ENCODE results near the gene SELENOO.

The SELENOO gene

DNA sequence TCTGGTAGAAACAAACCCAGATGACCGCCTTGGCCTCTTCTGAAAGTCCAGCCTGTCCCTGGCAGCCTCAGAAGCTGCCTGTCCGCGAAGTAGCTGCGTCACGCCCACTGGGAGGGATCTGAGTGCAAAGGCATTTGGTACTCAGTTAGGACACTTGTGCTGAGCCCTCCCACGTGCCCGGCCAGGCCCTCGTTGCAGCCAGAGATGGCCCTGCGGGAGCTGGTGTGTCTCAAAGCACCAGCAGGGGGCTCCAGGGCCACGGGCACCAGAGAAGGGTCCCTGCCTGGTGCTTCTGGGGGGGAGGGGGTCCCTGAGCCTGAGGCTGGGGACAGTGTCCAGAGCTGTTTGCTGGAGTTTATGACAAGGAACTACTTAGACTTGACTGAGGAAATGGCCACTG is 5.8 kb downstream of the SELENOO start:
- TF ChIP-seq, protein P1, sequence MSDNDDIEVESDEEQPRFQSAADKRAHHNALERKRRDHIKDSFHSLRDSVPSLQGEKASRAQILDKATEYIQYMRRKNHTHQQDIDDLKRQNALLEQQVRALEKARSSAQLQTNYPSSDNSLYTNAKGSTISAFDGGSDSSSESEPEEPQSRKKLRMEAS (IDR thresholded peaks at IDR 0.05) = 0 out of 2 replicates have a peak, but pooled peaks have one; percentile 19
- peak; percentile 32; the same call in 1 of the 2 replicates for TF ChIP-seq RAD21 (IDR thresholded peaks at IDR 0.05; ENCODE audit: low read depth)
- TF ChIP-seq EP300 (IDR thresholded peaks at IDR 0.05; ENCODE audit: borderline replicate concordance) = no peak
- TF ChIP-seq, protein P2, sequence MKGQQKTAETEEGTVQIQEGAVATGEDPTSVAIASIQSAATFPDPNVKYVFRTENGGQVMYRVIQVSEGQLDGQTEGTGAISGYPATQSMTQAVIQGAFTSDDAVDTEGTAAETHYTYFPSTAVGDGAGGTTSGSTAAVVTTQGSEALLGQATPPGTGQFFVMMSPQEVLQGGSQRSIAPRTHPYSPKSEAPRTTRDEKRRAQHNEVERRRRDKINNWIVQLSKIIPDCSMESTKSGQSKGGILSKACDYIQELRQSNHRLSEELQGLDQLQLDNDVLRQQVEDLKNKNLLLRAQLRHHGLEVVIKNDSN (IDR thresholded peaks at IDR 0.05) = peak; percentile 30; the same call in 1 of the 2 replicates
- TF ChIP-seq YY1 (IDR thresholded peaks at IDR 0.05; ENCODE audit: low read depth) = no peak
- TF ChIP-seq CREB1 (IDR thresholded peaks at IDR 0.05; ENCODE audit: low read depth) = no peak
- TF ChIP-seq, protein P3, sequence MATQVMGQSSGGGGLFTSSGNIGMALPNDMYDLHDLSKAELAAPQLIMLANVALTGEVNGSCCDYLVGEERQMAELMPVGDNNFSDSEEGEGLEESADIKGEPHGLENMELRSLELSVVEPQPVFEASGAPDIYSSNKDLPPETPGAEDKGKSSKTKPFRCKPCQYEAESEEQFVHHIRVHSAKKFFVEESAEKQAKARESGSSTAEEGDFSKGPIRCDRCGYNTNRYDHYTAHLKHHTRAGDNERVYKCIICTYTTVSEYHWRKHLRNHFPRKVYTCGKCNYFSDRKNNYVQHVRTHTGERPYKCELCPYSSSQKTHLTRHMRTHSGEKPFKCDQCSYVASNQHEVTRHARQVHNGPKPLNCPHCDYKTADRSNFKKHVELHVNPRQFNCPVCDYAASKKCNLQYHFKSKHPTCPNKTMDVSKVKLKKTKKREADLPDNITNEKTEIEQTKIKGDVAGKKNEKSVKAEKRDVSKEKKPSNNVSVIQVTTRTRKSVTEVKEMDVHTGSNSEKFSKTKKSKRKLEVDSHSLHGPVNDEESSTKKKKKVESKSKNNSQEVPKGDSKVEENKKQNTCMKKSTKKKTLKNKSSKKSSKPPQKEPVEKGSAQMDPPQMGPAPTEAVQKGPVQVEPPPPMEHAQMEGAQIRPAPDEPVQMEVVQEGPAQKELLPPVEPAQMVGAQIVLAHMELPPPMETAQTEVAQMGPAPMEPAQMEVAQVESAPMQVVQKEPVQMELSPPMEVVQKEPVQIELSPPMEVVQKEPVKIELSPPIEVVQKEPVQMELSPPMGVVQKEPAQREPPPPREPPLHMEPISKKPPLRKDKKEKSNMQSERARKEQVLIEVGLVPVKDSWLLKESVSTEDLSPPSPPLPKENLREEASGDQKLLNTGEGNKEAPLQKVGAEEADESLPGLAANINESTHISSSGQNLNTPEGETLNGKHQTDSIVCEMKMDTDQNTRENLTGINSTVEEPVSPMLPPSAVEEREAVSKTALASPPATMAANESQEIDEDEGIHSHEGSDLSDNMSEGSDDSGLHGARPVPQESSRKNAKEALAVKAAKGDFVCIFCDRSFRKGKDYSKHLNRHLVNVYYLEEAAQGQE (IDR thresholded peaks at IDR 0.05; ENCODE audit: low read depth) = no peak
- TF ChIP-seq FOXM1 (IDR thresholded peaks at IDR 0.05; ENCODE audit: borderline replicate concordance, low read depth) = no peak
- no peak for TF ChIP-seq EGR1 (IDR thresholded peaks at IDR 0.05)

DNA sequence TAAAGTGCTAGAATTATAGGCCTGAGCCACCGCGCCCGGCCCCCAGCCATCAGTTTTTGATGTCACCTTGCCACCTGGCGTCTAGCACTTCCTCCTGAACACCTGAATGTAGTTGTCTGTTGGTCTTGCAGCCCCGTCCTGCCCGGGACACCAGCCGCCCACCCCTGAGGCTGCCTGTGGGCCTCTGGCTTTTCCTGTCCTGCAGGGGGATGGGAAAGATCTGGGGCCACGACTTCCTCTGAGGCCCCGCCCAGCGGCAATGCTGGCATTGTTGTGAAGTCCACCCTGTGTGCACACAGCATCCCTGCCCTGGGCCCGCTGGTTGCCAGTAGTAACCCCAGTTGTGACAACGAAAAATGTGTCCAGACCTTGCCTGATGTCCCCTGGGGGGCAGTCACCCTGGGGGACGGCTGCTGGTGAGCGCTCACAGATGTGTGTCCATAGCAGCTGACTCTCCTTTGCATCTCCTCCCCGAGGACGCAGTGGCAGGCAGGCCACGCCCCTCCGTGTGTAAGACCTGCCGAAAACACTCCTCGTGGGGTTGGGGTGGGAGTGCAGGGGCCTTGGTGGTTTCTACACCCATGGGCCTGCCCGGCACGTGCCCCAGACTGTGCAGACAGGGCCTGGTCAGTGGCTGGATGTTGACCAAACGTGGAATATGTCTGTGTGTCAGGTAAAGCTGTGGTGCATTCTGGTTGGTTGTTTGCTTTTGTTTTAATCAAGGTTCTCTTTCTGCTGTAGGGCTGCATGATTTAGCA is 6.8 kb downstream of the SELENOO start:
- no peak for TF ChIP-seq TCF12 (IDR thresholded peaks at IDR 0.05; ENCODE audit: low read depth)
- TF ChIP-seq, protein P3 (IDR thresholded peaks at IDR 0.05; ENCODE audit: low read depth) = no peak
- no peak for TF ChIP-seq EGR1 (IDR thresholded peaks at IDR 0.05)
- no peak for TF ChIP-seq CEBPB (IDR thresholded peaks at IDR 0.05)
- TF ChIP-seq EP300 (IDR thresholded peaks at IDR 0.05; ENCODE audit: borderline replicate concordance) = no peak
- no peak for TF ChIP-seq RAD21 (IDR thresholded peaks at IDR 0.05; ENCODE audit: low read depth)
- TF ChIP-seq, protein P1 (IDR thresholded peaks at IDR 0.05) = no peak
- TF ChIP-seq TEAD4 (IDR thresholded peaks at IDR 0.05) = no peak
- TF ChIP-seq CREB1 (IDR thresholded peaks at IDR 0.05; ENCODE audit: low read depth) = no peak
- TF ChIP-seq ZBTB7A (IDR thresholded peaks at IDR 0.05; ENCODE audit: low read depth) = no peak
- no peak for TF ChIP-seq TAF1 (IDR thresholded peaks at IDR 0.05; ENCODE audit: low read depth)
- no peak for TF ChIP-seq YY1 (IDR thresholded peaks at IDR 0.05; ENCODE audit: low read depth)
- no peak for TF ChIP-seq NFIC (IDR thresholded peaks at IDR 0.05)
- TF ChIP-seq, protein P2 (IDR thresholded peaks at IDR 0.05) = no peak
- no peak for TF ChIP-seq FOXM1 (IDR thresholded peaks at IDR 0.05; ENCODE audit: borderline replicate concordance, low read depth)

DNA sequence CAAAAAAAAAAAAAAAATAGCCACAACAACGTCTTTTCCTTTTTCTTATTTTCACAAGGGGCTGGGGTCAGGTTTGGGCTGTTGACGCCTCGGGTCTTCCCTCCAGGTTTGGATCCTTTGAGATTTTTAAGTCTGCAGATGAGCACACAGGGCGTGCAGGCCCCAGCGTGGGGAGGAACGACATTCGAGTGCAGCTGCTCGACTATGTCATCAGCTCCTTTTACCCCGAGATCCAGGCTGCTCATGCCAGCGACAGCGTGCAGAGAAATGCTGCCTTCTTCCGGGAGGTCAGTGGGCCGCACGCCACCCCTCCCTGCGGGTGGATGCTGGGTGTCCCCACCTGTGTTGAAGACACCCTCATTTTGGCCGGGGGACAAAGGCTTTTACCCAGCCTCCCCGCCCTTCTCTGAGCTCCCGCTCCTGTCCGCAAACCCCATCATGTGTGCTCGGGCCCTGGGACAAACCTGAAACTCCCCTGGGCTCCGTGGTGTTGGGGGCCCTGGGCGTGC is 7.7 kb downstream of the SELENOO start:
- TF ChIP-seq ZBTB7A (IDR thresholded peaks at IDR 0.05; ENCODE audit: low read depth) (no peak), TAF1 (IDR thresholded peaks at IDR 0.05; ENCODE audit: low read depth) (no peak), TEAD4 (IDR thresholded peaks at IDR 0.05) (no peak), TCF12 (IDR thresholded peaks at IDR 0.05; ENCODE audit: low read depth) (no peak), EP300 (IDR thresholded peaks at IDR 0.05; ENCODE audit: borderline replicate concordance) (no peak), CREB1 (IDR thresholded peaks at IDR 0.05; ENCODE audit: low read depth) (no peak)
- TF ChIP-seq, protein P3 (IDR thresholded peaks at IDR 0.05; ENCODE audit: low read depth) = no peak
- TF ChIP-seq, protein P2 (IDR thresholded peaks at IDR 0.05) = no peak
- TF ChIP-seq, protein P1 (IDR thresholded peaks at IDR 0.05) = no peak

Data from Ishikawa (cell line).